ACC112 (cell line): ENCODE results near the gene COPG1.

Source experiments
- H2AFZ ChIP-seq: fragments of 200-600 bp; sonication (generic); one replicate; pipeline ENCODE4 v1.6.0; 2017; ENCODE audit warnings: antibody characterized with exemption, low read length; ENCODE audit not compliant: unreplicated experiment
- H3K27ac ChIP-seq: fragments of 200-600 bp; sonication (generic); 2 replicates; pipeline ENCODE4 v1.5.1; 2014; ENCODE audit warnings: low read depth, mild to moderate bottlenecking, antibody characterized with exemption, low read length, moderate library complexity
- H3K27me3 ChIP-seq: fragments of 200-600 bp; sonication (generic); 2 replicates; pipeline ENCODE4 v1.6.1; 2014; ENCODE audit warnings: mild to moderate bottlenecking, antibody characterized with exemption, low read length, moderate library complexity, mixed read lengths; ENCODE audit not compliant: insufficient read depth
- H3K36me3 ChIP-seq: fragments of 200-600 bp; sonication (generic); 2 replicates; pipeline ENCODE4 v1.6.1; 2016; ENCODE audit warnings: mild to moderate bottlenecking, antibody characterized with exemption, low read length, moderate library complexity, mixed read lengths; ENCODE audit not compliant: insufficient read depth
- H3K4me1 ChIP-seq: fragments of 200-600 bp; sonication (generic); one replicate; pipeline ENCODE4 v1.6.1; 2016; ENCODE audit warnings: low read length, mixed read lengths; ENCODE audit not compliant: insufficient read depth, unreplicated experiment, control insufficient read depth
- H3K4me3 ChIP-seq: fragments of 200-600 bp; sonication (generic); 2 replicates; pipeline ENCODE4 v1.5.1; 2014; ENCODE audit warnings: mild to moderate bottlenecking, low read depth, low read length
- H3K79me2 ChIP-seq: fragments of 200-600 bp; sonication (generic); one replicate; pipeline ENCODE4 v1.6.0; 2016; ENCODE audit warnings: low read length; ENCODE audit not compliant: control insufficient read depth, unreplicated experiment, insufficient read depth

Gene COPG1

GRCh38 chr3:129226374-129226773, 23.0 kb upstream of the COPG1 start:
- Histone ChIP-seq H3K4me1 (peaks cover 48% of the 10 kb centered on the region), H3K27ac (peak overlapping the region; percentile 83), H3K4me3 (no peak overlapping the region), H3K79me2 (no peaks in the 10 kb centered on the region), H3K36me3 (no peaks in the 10 kb centered on the region), H2AFZ (no peak overlapping the region), H3K27me3 (no peaks in the 10 kb centered on the region)

GRCh38 chr3:129228891-129229585, 20.4 kb upstream of the COPG1 start:
- Histone ChIP-seq H3K27me3 (no peaks in the 10 kb centered on the region), H3K4me3 (no peak overlapping the region), H3K79me2 (no peaks in the 10 kb centered on the region), H3K27ac (peak overlapping the region; percentile 80), H3K36me3 (no peaks in the 10 kb centered on the region), H3K4me1 (peaks cover 56% of the 10 kb centered on the region), H2AFZ (peak overlapping the region; percentile 59)

- Histone ChIP-seq H3K27ac (peak overlapping the region; percentile 70), H3K4me1 (peaks cover 46% of the 10 kb centered on the region), H3K36me3 (no peaks in the 10 kb centered on the region), H3K27me3 (no peaks in the 10 kb centered on the region), H2AFZ (no peak overlapping the region), H3K4me3 (no peak overlapping the region), H3K79me2 (no peaks in the 10 kb centered on the region)
These were observed 18.9 kb upstream of the COPG1 start for GRCh38 chr3:129230311-129231019.

- Histone ChIP-seq H3K36me3 (no peaks in the 10 kb centered on the region), H3K4me3 (no peak overlapping the region; the same call in 1 of the 2 replicates), H3K79me2 (no peaks in the 10 kb centered on the region), H2AFZ (no peak overlapping the region), H3K27me3 (no peaks in the 10 kb centered on the region), H3K27ac (peak overlapping the region; percentile 70), H3K4me1 (peaks cover 35% of the 10 kb centered on the region)
These were observed 17.9 kb upstream of the COPG1 start for GRCh38 chr3:129231331-129232119.

- no peak overlapping the region for H3K27ac ChIP-seq
- H3K79me2 ChIP-seq, result no peaks in the 10 kb centered on the region
- H3K4me1 ChIP-seq, result peaks cover 29% of the 10 kb centered on the region
- H3K4me3 ChIP-seq, result no peak overlapping the region
- no peaks in the 10 kb centered on the region for H3K36me3 ChIP-seq
- H2AFZ ChIP-seq, result no peak overlapping the region
- H3K27me3 ChIP-seq, result no peaks in the 10 kb centered on the region
These were observed 15.9 kb upstream of the COPG1 start for GRCh38 chr3:129233538-129233937.

- Histone ChIP-seq H3K27ac (no peak overlapping the region), H2AFZ (no peak overlapping the region), H3K27me3 (no peaks in the 10 kb centered on the region), H3K36me3 (no peaks in the 10 kb centered on the region), H3K4me3 (no peak overlapping the region), H3K79me2 (no peaks in the 10 kb centered on the region), H3K4me1 (peaks cover 29% of the 10 kb centered on the region)
These were observed 15.0 kb upstream of the COPG1 start for GRCh38 chr3:129234441-129234840.

- Histone ChIP-seq H3K36me3 (no peaks in the 10 kb centered on the region), H3K4me1 (peaks cover 32% of the 10 kb centered on the region), H3K27ac (no peak overlapping the region), H3K79me2 (no peaks in the 10 kb centered on the region), H3K4me3 (no peak overlapping the region), H2AFZ (no peak overlapping the region), H3K27me3 (no peaks in the 10 kb centered on the region)
These were observed 14.0 kb upstream of the COPG1 start for GRCh38 chr3:129235344-129235917.

- H3K79me2 ChIP-seq, result no peaks in the 10 kb centered on the region
- 0 out of 2 replicates have a peak overlapping the region, but pooled peaks have one; percentile 16 for H3K4me3 ChIP-seq
- H3K27me3 ChIP-seq, result no peaks in the 10 kb centered on the region
- H2AFZ ChIP-seq, result peak overlapping the region; percentile 11
- H3K36me3 ChIP-seq, result no peaks in the 10 kb centered on the region
- peaks cover 24% of the 10 kb centered on the region for H3K4me1 ChIP-seq
- peak overlapping the region; percentile 78 for H3K27ac ChIP-seq
These were observed 10.3 kb upstream of the COPG1 start for GRCh38 chr3:129238945-129239705.

GRCh38 chr3:129239991-129240390, 9.4 kb upstream of the COPG1 start:
- Histone ChIP-seq H3K27me3 (no peaks in the 10 kb centered on the region), H3K27ac (peak overlapping the region; percentile 78), H3K4me1 (peaks cover 25% of the 10 kb centered on the region), H3K36me3 (no peaks in the 10 kb centered on the region), H3K4me3 (no peak overlapping the region), H3K79me2 (no peaks in the 10 kb centered on the region), H2AFZ (no peak overlapping the region)

GRCh38 chr3:129240436-129240835, 9.0 kb upstream of the COPG1 start:
- no peaks in the 10 kb centered on the region for H3K27me3 ChIP-seq
- no peak overlapping the region for H2AFZ ChIP-seq
- H3K27ac ChIP-seq, result peak overlapping the region; percentile 78
- peaks cover 29% of the 10 kb centered on the region for H3K4me1 ChIP-seq
- H3K79me2 ChIP-seq, result no peaks in the 10 kb centered on the region
- no peaks in the 10 kb centered on the region for H3K36me3 ChIP-seq
- no peak overlapping the region for H3K4me3 ChIP-seq
